ENCODE data around the gene TRPM3.

Gene TRPM3

GRCh38 chr9:70826562-70826961, 294.9 kb downstream of the TRPM3 start:
- DNase-seq (ENCODE audit: low read depth in 2 of 2): no peak

GRCh38 chr9:70823284-70823683, 298.1 kb downstream of the TRPM3 start:
- DNase-seq (ENCODE audit: low read depth in 2 of 2): no peak

- DNase-seq (ENCODE audit: low read depth in 2 of 2): no peak
Measured at GRCh38 chr9:70817311-70817710, 304.1 kb downstream of the TRPM3 start.

GRCh38 chr9:70816891-70817290, 304.5 kb downstream of the TRPM3 start:
- no peak for DNase-seq (ENCODE audit: low read depth in 2 of 2)

GRCh38 chr9:70816316-70816715, 305.1 kb downstream of the TRPM3 start:
- no peak for DNase-seq (ENCODE audit: low read depth in 2 of 2)

- no peak for DNase-seq (ENCODE audit: low read depth in 2 of 2)
Measured at GRCh38 chr9:70814597-70814996, 306.8 kb downstream of the TRPM3 start.

GRCh38 chr9:70813141-70813540, 308.3 kb downstream of the TRPM3 start:
- no peak for DNase-seq (ENCODE audit: low read depth in 2 of 2)

- DNase-seq (ENCODE audit: low read depth in 2 of 2): no peak
Measured at GRCh38 chr9:70811638-70812037, 309.8 kb downstream of the TRPM3 start.

- no peak for DNase-seq (ENCODE audit: low read depth in 2 of 2)
Measured at GRCh38 chr9:70806875-70807274, 314.5 kb downstream of the TRPM3 start.

- no peak for DNase-seq (ENCODE audit: low read depth in 2 of 2)
Measured at GRCh38 chr9:70805949-70806348, 315.5 kb downstream of the TRPM3 start.

GRCh38 chr9:70802758-70803436, 318.5 kb downstream of the TRPM3 start:
- DNase-seq (ENCODE audit: low read depth in 2 of 2): no peak

- DNase-seq (ENCODE audit: low read depth in 2 of 2): no peak
Measured at GRCh38 chr9:70802206-70802605, 319.2 kb downstream of the TRPM3 start.

GRCh38 chr9:70801181-70801829, 320.1 kb downstream of the TRPM3 start:
- DNase-seq (ENCODE audit: low read depth in 2 of 2): no peak

- no peak for DNase-seq (ENCODE audit: low read depth in 2 of 2)
Measured at GRCh38 chr9:70798018-70798417, 323.4 kb downstream of the TRPM3 start.

- no peak for DNase-seq (ENCODE audit: low read depth in 2 of 2)
Measured at GRCh38 chr9:70795841-70796240, 325.6 kb downstream of the TRPM3 start.

- no peak for DNase-seq (ENCODE audit: low read depth in 2 of 2)
Measured at GRCh38 chr9:70792796-70793195, 328.6 kb downstream of the TRPM3 start.

GRCh38 chr9:70791936-70792335, 329.5 kb downstream of the TRPM3 start:
- DNase-seq (ENCODE audit: low read depth in 2 of 2): no peak

GRCh38 chr9:70789086-70789485, 332.3 kb downstream of the TRPM3 start:
- DNase-seq (ENCODE audit: low read depth in 2 of 2): no peak

GRCh38 chr9:70784456-70784855, 337.0 kb downstream of the TRPM3 start:
- DNase-seq (ENCODE audit: low read depth in 2 of 2): no peak

- no peak for DNase-seq (ENCODE audit: low read depth in 2 of 2)
Measured at GRCh38 chr9:70778568-70778967, 342.9 kb downstream of the TRPM3 start.

- no peak for DNase-seq (ENCODE audit: low read depth in 2 of 2)
Measured at GRCh38 chr9:70773579-70773978, 347.8 kb downstream of the TRPM3 start.

GRCh38 chr9:70772601-70773000, 348.8 kb downstream of the TRPM3 start:
- DNase-seq (ENCODE audit: low read depth in 2 of 2): no peak

GRCh38 chr9:70765946-70766345, 355.5 kb downstream of the TRPM3 start:
- DNase-seq (ENCODE audit: low read depth in 2 of 2): no peak

All from activated CD8-positive, alpha-beta memory T cell treated with anti-CD3 and anti-CD28 coated beads for 4 hours (primary cell).